Measurements from ENCODE around the gene LSG1. TPM values are rescaled to one million over a fixed set of nuclear protein-coding genes. Genes with fewer than 3 reads are reported as not detected.
A peak's percentile ranks its signal among the peaks of the same experiment; 100 is the strongest.

The LSG1 gene
- total RNA-seq, 1 experiment from 2014 or later, result 39.7 TPM

DNA sequence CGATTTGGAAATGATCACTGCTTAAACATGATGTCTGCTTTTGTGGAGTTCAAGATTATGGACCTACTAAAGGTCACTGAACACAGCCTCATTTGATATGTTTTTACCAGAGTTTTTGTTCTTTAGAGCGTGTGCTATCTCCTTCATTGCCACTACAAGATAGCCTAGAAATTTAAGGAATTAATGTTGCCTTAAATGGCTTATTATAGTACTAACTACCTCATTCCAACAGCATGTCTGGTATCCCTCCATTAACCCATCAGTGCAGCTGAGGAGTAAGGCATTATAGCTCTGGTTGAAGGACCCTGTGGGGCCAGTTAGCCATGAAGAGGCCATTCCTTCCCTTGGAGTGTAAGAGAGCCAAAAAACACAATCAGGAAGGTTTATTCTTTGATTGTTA lies 11.4 kb upstream of the LSG1 start (continued):
- TF ChIP-seq YY1 (IDR thresholded peaks at IDR 0.05; ENCODE audit: extremely low read depth, insufficient replicate concordance, low read depth, low read length) (no peak), SRF (IDR thresholded peaks at IDR 0.05; ENCODE audit: low read depth) (no peak), JUND (IDR thresholded peaks at IDR 0.05) (no peak), RAD21 (IDR thresholded peaks at IDR 0.05; ENCODE audit: low read depth) (no peak), EGR1 (IDR thresholded peaks at IDR 0.05; ENCODE audit: low read depth) (no peak), CBX3 (IDR thresholded peaks at IDR 0.05; ENCODE audit: low read depth) (no peak), ZNF274 (IDR thresholded peaks at IDR 0.05; ENCODE audit: low read depth, low read length) (no peak), EZH2 (IDR thresholded peaks at IDR 0.05) (no peak), POLR2AphosphoS5 (IDR thresholded peaks at IDR 0.05; ENCODE audit: low read depth, low read length) (no peak), EZH2phosphoT487 (IDR thresholded peaks at IDR 0.05; ENCODE audit: borderline replicate concordance) (no peak)
- TF ChIP-seq, protein P1, sequence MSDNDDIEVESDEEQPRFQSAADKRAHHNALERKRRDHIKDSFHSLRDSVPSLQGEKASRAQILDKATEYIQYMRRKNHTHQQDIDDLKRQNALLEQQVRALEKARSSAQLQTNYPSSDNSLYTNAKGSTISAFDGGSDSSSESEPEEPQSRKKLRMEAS (IDR thresholded peaks at IDR 0.05), result no peak
- TF ChIP-seq, protein P2, sequence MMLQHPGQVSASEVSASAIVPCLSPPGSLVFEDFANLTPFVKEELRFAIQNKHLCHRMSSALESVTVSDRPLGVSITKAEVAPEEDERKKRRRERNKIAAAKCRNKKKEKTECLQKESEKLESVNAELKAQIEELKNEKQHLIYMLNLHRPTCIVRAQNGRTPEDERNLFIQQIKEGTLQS (IDR thresholded peaks at IDR 0.05), result no peak

DNA sequence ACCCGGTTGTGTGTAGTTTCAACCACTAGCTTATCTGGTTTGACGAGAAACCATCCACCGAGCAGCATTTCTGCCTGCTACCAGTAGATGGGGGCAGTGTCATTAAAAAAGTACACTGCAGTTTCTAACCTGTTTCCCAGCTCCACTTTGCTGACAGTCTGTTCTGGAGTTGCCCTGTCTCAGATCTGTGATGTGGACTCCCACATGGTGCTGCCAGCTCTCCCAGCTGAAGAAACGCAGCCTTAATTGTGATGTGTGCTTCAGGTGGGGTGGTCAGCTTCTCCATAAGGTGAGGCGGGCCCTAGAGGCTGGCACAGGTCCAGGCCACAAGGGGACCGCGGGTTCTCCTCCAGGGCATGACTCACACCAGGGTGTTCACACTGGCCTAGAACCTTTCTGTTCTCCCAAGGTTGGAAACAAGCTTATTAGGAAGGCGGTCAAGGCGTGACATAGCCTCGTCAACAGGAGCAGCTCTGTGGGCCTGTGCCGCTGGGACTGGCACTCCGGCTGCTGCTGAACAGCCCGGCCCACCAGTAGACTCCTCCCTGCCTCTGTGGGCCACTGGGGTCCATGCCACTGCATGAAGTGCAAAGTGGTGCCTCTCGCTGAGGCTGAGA lies 10.8 kb upstream of the LSG1 start:
- ChIA-PET CTCF (interaction anchor here (0.6 to 2.2 kb wide), 32 partner anchors 10 to 588 kb away, joined by 3 to 62 read pairs (median 5); partner anchors contain the start of genes LSG1 and XXYLT1), POLR2A (interaction anchor here (0.7 to 2.5 kb wide), 7 partner anchors 8 to 588 kb away, joined by 3 to 17 read pairs (median 4); partner anchors contain the start of genes LSG1 and XXYLT1), RAD21 (ENCODE audit: low non-redundant PET in 1 of 2, low total read pairs in 2 of 2, uncharacterized antibody in 2 of 2, unreplicated experiment in 2 of 2) (interaction anchor here (0.5 to 1.6 kb wide), 22 partner anchors 11 to 588 kb away, joined by 3 to 13 read pairs (median 5); partner anchors contain the start of gene LSG1 (in 2 of the 2))
- intact Hi-C loops (cut with micrococcal nuclease), result loop anchor here (1.0 to 5.0 kb wide), 6 partner anchors 58 to 839 kb away; no protein-coding TSS in a partner anchor
- no TSS peak for BruUV-seq (replicated peaks)
- TF ChIP-seq, protein P3, sequence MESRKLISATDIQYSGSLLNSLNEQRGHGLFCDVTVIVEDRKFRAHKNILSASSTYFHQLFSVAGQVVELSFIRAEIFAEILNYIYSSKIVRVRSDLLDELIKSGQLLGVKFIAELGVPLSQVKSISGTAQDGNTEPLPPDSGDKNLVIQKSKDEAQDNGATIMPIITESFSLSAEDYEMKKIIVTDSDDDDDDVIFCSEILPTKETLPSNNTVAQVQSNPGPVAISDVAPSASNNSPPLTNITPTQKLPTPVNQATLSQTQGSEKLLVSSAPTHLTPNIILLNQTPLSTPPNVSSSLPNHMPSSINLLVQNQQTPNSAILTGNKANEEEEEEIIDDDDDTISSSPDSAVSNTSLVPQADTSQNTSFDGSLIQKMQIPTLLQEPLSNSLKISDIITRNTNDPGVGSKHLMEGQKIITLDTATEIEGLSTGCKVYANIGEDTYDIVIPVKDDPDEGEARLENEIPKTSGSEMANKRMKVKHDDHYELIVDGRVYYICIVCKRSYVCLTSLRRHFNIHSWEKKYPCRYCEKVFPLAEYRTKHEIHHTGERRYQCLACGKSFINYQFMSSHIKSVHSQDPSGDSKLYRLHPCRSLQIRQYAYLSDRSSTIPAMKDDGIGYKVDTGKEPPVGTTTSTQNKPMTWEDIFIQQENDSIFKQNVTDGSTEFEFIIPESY (IDR thresholded peaks at IDR 0.05; ENCODE audit: extremely low read depth, insufficient replicate concordance, low read length), result no peak
- TF ChIP-seq, protein P4, sequence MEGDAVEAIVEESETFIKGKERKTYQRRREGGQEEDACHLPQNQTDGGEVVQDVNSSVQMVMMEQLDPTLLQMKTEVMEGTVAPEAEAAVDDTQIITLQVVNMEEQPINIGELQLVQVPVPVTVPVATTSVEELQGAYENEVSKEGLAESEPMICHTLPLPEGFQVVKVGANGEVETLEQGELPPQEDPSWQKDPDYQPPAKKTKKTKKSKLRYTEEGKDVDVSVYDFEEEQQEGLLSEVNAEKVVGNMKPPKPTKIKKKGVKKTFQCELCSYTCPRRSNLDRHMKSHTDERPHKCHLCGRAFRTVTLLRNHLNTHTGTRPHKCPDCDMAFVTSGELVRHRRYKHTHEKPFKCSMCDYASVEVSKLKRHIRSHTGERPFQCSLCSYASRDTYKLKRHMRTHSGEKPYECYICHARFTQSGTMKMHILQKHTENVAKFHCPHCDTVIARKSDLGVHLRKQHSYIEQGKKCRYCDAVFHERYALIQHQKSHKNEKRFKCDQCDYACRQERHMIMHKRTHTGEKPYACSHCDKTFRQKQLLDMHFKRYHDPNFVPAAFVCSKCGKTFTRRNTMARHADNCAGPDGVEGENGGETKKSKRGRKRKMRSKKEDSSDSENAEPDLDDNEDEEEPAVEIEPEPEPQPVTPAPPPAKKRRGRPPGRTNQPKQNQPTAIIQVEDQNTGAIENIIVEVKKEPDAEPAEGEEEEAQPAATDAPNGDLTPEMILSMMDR (IDR thresholded peaks at IDR 0.05 in 2 of 3, conservative IDR thresholded peaks at IDR 0.05 in 1 of 3; ENCODE audit: borderline replicate concordance in 1 of 3, insufficient read depth in 1 of 3, low read depth in 2 of 3, low read length in 2 of 3), result peak; percentile 76 to 98 (median 92)
- TF ChIP-seq YY1 (IDR thresholded peaks at IDR 0.05; ENCODE audit: extremely low read depth, insufficient replicate concordance, low read depth, low read length) (peak; percentile 17), RAD21 (IDR thresholded peaks at IDR 0.05; ENCODE audit: low read depth) (peak; percentile 99), SIN3A (IDR thresholded peaks at IDR 0.05; ENCODE audit: low read depth) (no peak), FOSL1 (IDR thresholded peaks at IDR 0.05; ENCODE audit: low read depth) (peak; percentile 53; the same call in 1 of the 2 replicates), CBX3 (IDR thresholded peaks at IDR 0.05; ENCODE audit: low read depth) (peak; percentile 77), POLR2AphosphoS5 (IDR thresholded peaks at IDR 0.05; ENCODE audit: low read depth, low read length) (peak; percentile 54), CEBPB (IDR thresholded peaks at IDR 0.05; ENCODE audit: low read depth) (no peak), SP1 (IDR thresholded peaks at IDR 0.05; ENCODE audit: low read depth) (peak; percentile 36), JUND (IDR thresholded peaks at IDR 0.05) (peak; percentile 32; the same call in 1 of the 2 replicates), TCF7L2 (IDR thresholded peaks at IDR 0.05; ENCODE audit: borderline replicate concordance, extremely low read depth, insufficient read depth, insufficient read length) (no peak), EZH2phosphoT487 (IDR thresholded peaks at IDR 0.05; ENCODE audit: borderline replicate concordance) (no peak)
- TF ChIP-seq, protein P1 (IDR thresholded peaks at IDR 0.05), result peak; percentile 77
- Histone ChIP-seq H3K4me2 (ENCODE audit: low read length) (peak overlapping the region; percentile 78), H4K20me1 (ENCODE audit: insufficient read depth) (no peaks in the 10 kb centered on the region), H3K36me3 (ENCODE audit: control insufficient read depth in 1 of 2, insufficient read depth in 2 of 2, low read length in 2 of 2) (no peaks in the 10 kb centered on the region), H3K27ac (ENCODE audit: low read depth, low read length) (peak overlapping the region; percentile 20), H3K9me2 (ENCODE audit: insufficient read depth) (no peaks in the 10 kb centered on the region), H3K4me1 (ENCODE audit: control insufficient read depth in 1 of 2, insufficient read depth in 2 of 2, low read length in 2 of 2) (peaks cover 16 to 29% of the 10 kb centered on the region in 2 experiments), H3K9me3 (ENCODE audit: control insufficient read depth in 1 of 2, insufficient read depth in 1 of 2, low read depth in 1 of 2, low read length in 2 of 2) (no peaks in the 10 kb centered on the region), H3K27me3 (ENCODE audit: insufficient read depth, low read length) (no peaks in the 10 kb centered on the region), H3K79me2 (ENCODE audit: insufficient read depth, low read length) (no peaks in the 10 kb centered on the region), H3K4me3 (replicated peaks in 1 of 2; ENCODE audit: low read depth in 1 of 2, low read length in 2 of 2) (peak overlapping the region; percentile 10 to 41; a peak in 2 of 4 replicates), H3K9ac (ENCODE audit: low read length) (peak overlapping the region; percentile 17; the same call in 1 of the 2 replicates), H2AFZ (ENCODE audit: low read depth, low read length, poor library complexity, severe bottlenecking) (peak overlapping the region; percentile 95)
- ATAC-seq, result peak; percentile 78
- peak; percentile 88 for DNase-seq (ENCODE audit: low read depth, low spot score)

All from HCT116 (cell line).